SU-DHL-6 (cell line): ENCODE results near the gene ANKEF1.

Experiments
- H2AFZ ChIP-seq: fragments of 200-600 bp; sonication (generic); 2 replicates; pipeline ENCODE4 v1.6.1; 2014; ENCODE audit warnings: low read depth, mild to moderate bottlenecking, moderate library complexity, mixed read lengths, antibody characterized with exemption, low read length; ENCODE audit not compliant: severe bottlenecking
- H3F3A ChIP-seq: fragments of 200-600 bp; shearing (Covaris generic); 2 replicates; pipeline ENCODE4 v1.6.0; 2016; ENCODE audit warnings: antibody characterized with exemption, mild to moderate bottlenecking; ENCODE audit not compliant: insufficient read depth
- H3K27ac ChIP-seq: fragments of 200-600 bp; sonication (generic); 2 replicates; pipeline ENCODE4 v1.5.1; 2016; ENCODE audit warnings: low read depth, mild to moderate bottlenecking, low read length, moderate library complexity, mixed read lengths
- H3K27me3 ChIP-seq: fragments of 200-600 bp; sonication (generic), shearing (Covaris generic); 2 replicates; pipeline ENCODE4 v1.6.0; 2014; ENCODE audit warnings: mild to moderate bottlenecking, low read length
- H3K36me3 ChIP-seq: fragments of 200-600 bp; sonication (generic); 2 replicates; pipeline ENCODE4 v1.6.1; 2014; ENCODE audit warnings: mild to moderate bottlenecking, low read length, mixed read lengths
- H3K4me2 ChIP-seq: fragments of 300-600, 200-600 bp; shearing (Covaris generic), sonication (generic); 2 replicates; pipeline ENCODE4 v1.6.0; 2014; ENCODE audit warnings: low read length, low read depth, mild to moderate bottlenecking; ENCODE audit not compliant: poor library complexity, severe bottlenecking
- H3K4me3 ChIP-seq: fragments of 200-600 bp; sonication (generic); 2 replicates; pipeline ENCODE4 v1.5.1; 2014; ENCODE audit warnings: antibody characterized with exemption, low read length, mild to moderate bottlenecking, mixed read lengths; ENCODE audit not compliant: insufficient read depth, poor library complexity, severe bottlenecking
- H3K79me2 ChIP-seq: fragments of 200-600 bp; sonication (generic); 2 replicates; pipeline ENCODE4 v1.6.1; 2014; ENCODE audit warnings: mild to moderate bottlenecking, low read length, moderate library complexity; ENCODE audit not compliant: insufficient read depth
- H3K9ac ChIP-seq: fragments of 200-600 bp; sonication (generic); 2 replicates; pipeline ENCODE4 v1.7.0; 2014; ENCODE audit warnings: mild to moderate bottlenecking, low read length
- H3K9me2 ChIP-seq: fragments of 200-600 bp; sonication (generic); replicated peaks from 2 replicates; pipeline ENCODE4 v1.6.1; 2014; ENCODE audit warnings: low read length; ENCODE audit not compliant: insufficient read depth
- H3K9me3 ChIP-seq: fragments of 200-600 bp; sonication (generic); 2 replicates; pipeline ENCODE4 v1.6.1; 2014; ENCODE audit warnings: low read length, mixed read lengths; ENCODE audit not compliant: insufficient read depth
- H4K20me1 ChIP-seq: fragments of 200-600 bp; sonication (generic); 2 replicates; pipeline ENCODE4 v1.6.1; 2014; ENCODE audit warnings: low read depth, mild to moderate bottlenecking, antibody characterized with exemption, low read length, moderate library complexity, mixed read lengths
- CTCF ChIP-seq: fragments of 200-600 bp; sonication (generic); IDR thresholded peaks from one replicate; pipeline ENCODE4 v1.5.1; 2017; ENCODE audit warnings: antibody characterized with exemption, mild to moderate bottlenecking, low read length, moderate library complexity; ENCODE audit not compliant: insufficient read depth, poor library complexity, severe bottlenecking
- EZH2phosphoT487 ChIP-seq: fragments of 200-600 bp; sonication (generic), shearing (Covaris generic); conservative IDR thresholded peaks from 2 replicates; pipeline ENCODE4 v1.6.1; 2018; ENCODE audit warnings: mild to moderate bottlenecking, antibody characterized with exemption, low read length, moderate library complexity, mixed read lengths

Gene ANKEF1

GRCh38 chr20:9989066-9989724 lies 45.6 kb upstream of the ANKEF1 start:
- no peak for TF ChIP-seq EZH2phosphoT487
- no peak for TF ChIP-seq CTCF
- no peak overlapping the region for H3K4me2 ChIP-seq
- no peaks in the 10 kb centered on the region for H3K79me2 ChIP-seq
- H3F3A ChIP-seq: no peaks in the 10 kb centered on the region
- H3K9ac ChIP-seq: no peak overlapping the region
- H3K9me3 ChIP-seq: no peaks in the 10 kb centered on the region
- H4K20me1 ChIP-seq: no peaks in the 10 kb centered on the region
- no peak overlapping the region for H3K27ac ChIP-seq
- no peak overlapping the region for H2AFZ ChIP-seq
- H3K4me3 ChIP-seq: no peak overlapping the region
- no peaks in the 10 kb centered on the region for H3K27me3 ChIP-seq
- H3K9me2 ChIP-seq: no peaks in the 10 kb centered on the region
- no peaks in the 10 kb centered on the region for H3K36me3 ChIP-seq

- Histone ChIP-seq H3K9me3 (no peaks in the 10 kb centered on the region), H3K9me2 (no peaks in the 10 kb centered on the region), H4K20me1 (no peaks in the 10 kb centered on the region), H3K9ac (no peak overlapping the region), H3K79me2 (no peaks in the 10 kb centered on the region), H3K4me2 (no peak overlapping the region), H3K36me3 (no peaks in the 10 kb centered on the region), H2AFZ (no peak overlapping the region), H3K4me3 (no peak overlapping the region), H3K27me3 (no peaks in the 10 kb centered on the region), H3F3A (no peaks in the 10 kb centered on the region), H3K27ac (no peak overlapping the region)
- TF ChIP-seq EZH2phosphoT487 (no peak), CTCF (no peak)
Measured at GRCh38 chr20:9993137-9993536, 41.6 kb upstream of the ANKEF1 start.

- H3K9me3 ChIP-seq: no peaks in the 10 kb centered on the region
- H3F3A ChIP-seq: no peaks in the 10 kb centered on the region
- H3K79me2 ChIP-seq: no peaks in the 10 kb centered on the region
- no peaks in the 10 kb centered on the region for H3K27me3 ChIP-seq
- no peak overlapping the region for H3K27ac ChIP-seq
- no peak overlapping the region for H3K4me2 ChIP-seq
- H3K9me2 ChIP-seq: no peaks in the 10 kb centered on the region
- no peaks in the 10 kb centered on the region for H3K36me3 ChIP-seq
- H3K4me3 ChIP-seq: no peak overlapping the region
- no peak overlapping the region for H2AFZ ChIP-seq
- H4K20me1 ChIP-seq: no peaks in the 10 kb centered on the region
- TF ChIP-seq EZH2phosphoT487: no peak
- TF ChIP-seq CTCF: no peak
- H3K9ac ChIP-seq: no peak overlapping the region
Measured at GRCh38 chr20:9994676-9995075, 40.1 kb upstream of the ANKEF1 start.
